ENCODE measurements around the gene XXYLT1. TPM values are rescaled to one million over a fixed set of nuclear protein-coding genes. Genes with fewer than 3 reads are reported as not detected.

The XXYLT1 gene
- total and polyA plus RNA-seq, 9 of the 15 experiments (the other 6 are each of a cell fraction or from before 2014, with no cell fraction given) = 1.9 to 18.9 (median 15.0) TPM

- H3K36me3 ChIP-seq (ENCODE audit: control insufficient read depth, insufficient read depth, low read length) = no peaks in the 10 kb centered on the region; the same call in 2 of the 3 replicates
- in situ Hi-C loops (cut with MboI) (no loop called here), intact Hi-C loops (cut with micrococcal nuclease) (no loop called here)
- no peak overlapping the region for H3K4me3 ChIP-seq
- FAIRE-seq (no peak), DNase-seq (ENCODE audit: extremely low read depth in 1 of 4, low spot score in 3 of 4) (no peak), ATAC-seq (no peak)
- no peak overlapping the region for H3K9ac ChIP-seq (ENCODE audit: insufficient read depth in 1 of 2, low read depth in 2 of 2, low read length in 2 of 2)
- CTCF ChIA-PET (ENCODE audit: low intra/inter-chr PET ratio) = no interaction called here
- H4K20me1 ChIP-seq (replicated peaks; ENCODE audit: control insufficient read depth, insufficient read depth, low read length) = no peaks in the 10 kb centered on the region
- peak overlapping the region; percentile 52; the same call in 1 of the 3 replicates for H3K27ac ChIP-seq (ENCODE audit: extremely low read depth, low read depth, low read length)
- no peaks in the 10 kb centered on the region for H3K27me3 ChIP-seq (ENCODE audit: control insufficient read depth in 2 of 2, insufficient read depth in 2 of 2, low read length in 2 of 2)
- H3K9me1 ChIP-seq (ENCODE audit: control insufficient read depth, insufficient read depth, low read length) = no peaks in the 10 kb centered on the region
- peaks cover 30% of the 10 kb centered on the region for H3K79me2 ChIP-seq (ENCODE audit: control insufficient read depth, insufficient read depth, low read length)
- 83% methylated on average over 19 of the region's 19 CpGs for WGBS (ENCODE audit: insufficient coverage, low coverage, missing lambda C conversion rate)
- no TSS peak for BruUV-seq (replicated peaks)
- H2AFZ ChIP-seq (ENCODE audit: low read depth, low read length) = peak overlapping the region; percentile 34; the same call in 1 of the 2 replicates
- H3K9me3 ChIP-seq (replicated peaks; ENCODE audit: control insufficient read depth, insufficient read depth, low read depth, low read length) = no peaks in the 10 kb centered on the region
- TF ChIP-seq HBP1 (CRISPR knock-in tag; IDR thresholded peaks at IDR 0.05) (no peak), E2F3 (CRISPR knock-in tag; IDR thresholded peaks at IDR 0.05) (no peak), CEBPG (CRISPR knock-in tag; IDR thresholded peaks at IDR 0.05) (0 out of 2 replicates have a peak, but pooled peaks have one; percentile 18), CEBPG (tag; conservative IDR thresholded peaks at IDR 0.05 in 1 of 2, IDR thresholded peaks at IDR 0.05 in 1 of 2) (peak; percentile 38 to 41; a peak in 3 of 4 replicates), ZBTB2 (IDR thresholded peaks at IDR 0.05) (no peak), MNT (conservative IDR thresholded peaks at IDR 0.05) (0 out of 4 replicates have a peak, but pooled peaks of 1 of the 2 experiments have one; percentile 6), KLF13 (tag; IDR thresholded peaks at IDR 0.05; ENCODE audit: borderline replicate concordance, low read depth) (no peak), L3MBTL2 (IDR thresholded peaks at IDR 0.05) (no peak), GTF2B (IDR thresholded peaks at IDR 0.05; ENCODE audit: extremely low read depth, insufficient read length) (no peak), HNRNPH1 (optimal IDR thresholded peaks at IDR 0.05; ENCODE audit: low read depth, low read length) (no peak), CBFA2T2 (conservative IDR thresholded peaks at IDR 0.05) (no peak), NRF1 (conservative IDR thresholded peaks at IDR 0.05 in 1 of 2, IDR thresholded peaks at IDR 0.05 in 1 of 2) (0 out of 4 replicates have a peak, but pooled peaks of 1 of the 2 experiments have one; percentile 4), ZNF174 (CRISPR knock-in tag; IDR thresholded peaks at IDR 0.05) (no peak), CEBPB (tag; IDR thresholded peaks at IDR 0.05) (peak; percentile 40; the same call in 1 of the 2 replicates), FOSL1 (tag; conservative IDR thresholded peaks at IDR 0.05) (peak; percentile 46)
- peaks cover 24 to 39% of the 10 kb centered on the region in 2 experiments for H3K4me1 ChIP-seq (replicated peaks in 1 of 2; ENCODE audit: control insufficient read depth in 2 of 2, insufficient read depth in 2 of 2, low read length in 2 of 2)
- H3K4me2 ChIP-seq (ENCODE audit: insufficient read depth, low read length) = no peak overlapping the region
- POLR2A ChIA-PET = interaction anchor here (0.6 to 1.0 kb wide), 2 partner anchors 19 to 351 kb away, joined by 3 read pairs; no protein-coding TSS in a partner anchor
Measured at GRCh38 chr3:195198426-195199346, 72.3 kb downstream of the XXYLT1 start.

Measured in K562 (cell line).